Measurements from ENCODE around the gene CPXM2. TPM values are rescaled to one million over a fixed set of nuclear protein-coding genes. Genes with fewer than 3 reads are reported as not detected.

The CPXM2 gene
- total RNA-seq, 1 donor: not detected

GRCh38 chr10:123860856-123861255 is 30.8 kb downstream of the CPXM2 start:
- DNase-seq (ENCODE audit: low read depth): no peak
- no peak overlapping the region for H3K4me3 ChIP-seq (ENCODE audit: low read depth, low read length)
- TF ChIP-seq, protein P1, sequence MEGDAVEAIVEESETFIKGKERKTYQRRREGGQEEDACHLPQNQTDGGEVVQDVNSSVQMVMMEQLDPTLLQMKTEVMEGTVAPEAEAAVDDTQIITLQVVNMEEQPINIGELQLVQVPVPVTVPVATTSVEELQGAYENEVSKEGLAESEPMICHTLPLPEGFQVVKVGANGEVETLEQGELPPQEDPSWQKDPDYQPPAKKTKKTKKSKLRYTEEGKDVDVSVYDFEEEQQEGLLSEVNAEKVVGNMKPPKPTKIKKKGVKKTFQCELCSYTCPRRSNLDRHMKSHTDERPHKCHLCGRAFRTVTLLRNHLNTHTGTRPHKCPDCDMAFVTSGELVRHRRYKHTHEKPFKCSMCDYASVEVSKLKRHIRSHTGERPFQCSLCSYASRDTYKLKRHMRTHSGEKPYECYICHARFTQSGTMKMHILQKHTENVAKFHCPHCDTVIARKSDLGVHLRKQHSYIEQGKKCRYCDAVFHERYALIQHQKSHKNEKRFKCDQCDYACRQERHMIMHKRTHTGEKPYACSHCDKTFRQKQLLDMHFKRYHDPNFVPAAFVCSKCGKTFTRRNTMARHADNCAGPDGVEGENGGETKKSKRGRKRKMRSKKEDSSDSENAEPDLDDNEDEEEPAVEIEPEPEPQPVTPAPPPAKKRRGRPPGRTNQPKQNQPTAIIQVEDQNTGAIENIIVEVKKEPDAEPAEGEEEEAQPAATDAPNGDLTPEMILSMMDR (IDR thresholded peaks at IDR 0.05; ENCODE audit: insufficient read depth, low read depth, low read length): no peak

- TF ChIP-seq, protein P1 (IDR thresholded peaks at IDR 0.05; ENCODE audit: insufficient read depth, low read depth, low read length): no peak
- no peak for DNase-seq (ENCODE audit: low read depth)
- H3K4me3 ChIP-seq (ENCODE audit: low read depth, low read length): no peak overlapping the region
These were observed 31.4 kb downstream of the CPXM2 start for GRCh38 chr10:123860209-123860608.

DNA sequence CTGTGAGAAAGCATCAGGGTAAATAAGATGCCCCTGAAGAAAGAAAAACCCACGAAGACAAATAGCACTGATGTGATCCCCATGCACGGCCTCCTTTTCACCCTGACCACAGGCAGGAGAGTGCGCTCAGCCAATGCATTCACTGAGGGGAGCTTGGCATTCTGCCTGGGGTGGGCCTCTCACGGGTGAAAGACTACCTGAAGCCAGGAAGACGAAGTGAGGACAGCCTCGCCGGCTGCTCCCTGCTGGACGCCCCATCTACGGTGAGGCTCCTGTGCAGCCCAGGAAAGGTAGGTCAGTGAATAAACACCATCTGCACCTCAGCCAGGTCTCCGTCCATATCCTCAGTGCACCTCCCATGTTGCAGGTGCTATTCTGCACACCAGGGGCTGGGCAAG is 32.0 kb downstream of the CPXM2 start:
- TF ChIP-seq, protein P1 (IDR thresholded peaks at IDR 0.05; ENCODE audit: insufficient read depth, low read depth, low read length): no peak
- no peak overlapping the region for H3K4me3 ChIP-seq (ENCODE audit: low read depth, low read length)
- no peak for DNase-seq (ENCODE audit: low read depth)

- TF ChIP-seq, protein P1 (IDR thresholded peaks at IDR 0.05; ENCODE audit: insufficient read depth, low read depth, low read length): no peak
These were observed 32.5 kb downstream of the CPXM2 start for GRCh38 chr10:123858907-123859652.

GRCh38 chr10:123858077-123858681 is 33.4 kb downstream of the CPXM2 start:
- peak; percentile 11 for DNase-seq (ENCODE audit: low read depth)
- H3K4me3 ChIP-seq (ENCODE audit: low read depth, low read length): no peak overlapping the region
- TF ChIP-seq, protein P1 (IDR thresholded peaks at IDR 0.05; ENCODE audit: insufficient read depth, low read depth, low read length): no peak

More at GRCh38 chr10:123858907-123859652, 32.5 kb downstream of the CPXM2 start:
- H3K4me3 ChIP-seq (ENCODE audit: low read depth, low read length): no peak overlapping the region
- no peak for DNase-seq (ENCODE audit: low read depth)

DNA sequence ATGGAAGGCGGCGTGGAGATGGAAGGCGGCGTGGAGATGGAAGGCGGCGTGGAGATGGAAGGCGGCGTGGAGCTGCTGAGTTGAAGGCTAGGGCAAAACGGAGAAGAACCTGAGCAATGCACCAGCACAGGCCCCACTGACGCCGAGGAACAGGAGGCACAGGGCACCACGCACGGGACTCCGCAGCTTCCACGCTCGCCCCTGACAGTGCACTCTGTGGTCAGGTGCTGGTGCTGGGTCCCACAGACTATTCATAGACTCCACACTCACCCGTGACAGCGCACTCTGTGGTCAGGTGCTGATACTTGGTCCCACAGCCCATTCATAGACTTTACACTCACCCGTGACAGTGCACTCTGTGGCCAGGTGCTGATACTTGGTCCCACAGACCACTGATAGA is 34.0 kb downstream of the CPXM2 start:
- DNase-seq (ENCODE audit: low read depth): no peak
- TF ChIP-seq, protein P1 (IDR thresholded peaks at IDR 0.05; ENCODE audit: insufficient read depth, low read depth, low read length): no peak
- no peak overlapping the region for H3K4me3 ChIP-seq (ENCODE audit: low read depth, low read length)
